NCI-H748 treated with DMSO at 0.1 percent for 48 hours (cell line): ENCODE results near the gene BPI.
A peak's percentile ranks its signal among the peaks of the same experiment; 100 is the strongest.
"Not testable (repeated sequence)": the region's sequence is repeated elsewhere in the genome, so short reads cannot be mapped to it uniquely, and the experiment has no call there.

Source experiments
- DNase-seq: peaks from one replicate; lab custom pipeline; 2025; lab: John Stamatoyannopoulos, UW

The BPI gene

GRCh38 chr20:38303908-38304379 lies at the start of gene BPI:
TSS of gene BPI (plus strand) at chr20:38304156. CDS start at chr20:38304224, 68 bp downstream.
- no peak for DNase-seq

GRCh38 chr20:38254621-38255020 lies 49.3 kb upstream of the BPI start:
- DNase-seq: not testable (repeated sequence)

GRCh38 chr20:38255393-38255792 lies 48.6 kb upstream of the BPI start:
- no peak for DNase-seq

- no peak for DNase-seq
Observed at GRCh38 chr20:38256021-38256420, 47.9 kb upstream of the BPI start.

- no peak for DNase-seq
Observed at GRCh38 chr20:38256966-38257365, 47.0 kb upstream of the BPI start.

- DNase-seq: no peak
Observed at GRCh38 chr20:38258545-38259215, 45.3 kb upstream of the BPI start.

GRCh38 chr20:38260025-38260377 lies 44.0 kb upstream of the BPI start:
- no peak for DNase-seq

GRCh38 chr20:38260378-38261053 lies 43.4 kb upstream of the BPI start, which contains the start of gene KIAA1755:
TSS of gene KIAA1755 (minus strand) at chr20:38260735. CDS start at chr20:38260500, 235 bp downstream.
- no peak for DNase-seq

- no peak for DNase-seq
Observed at GRCh38 chr20:38261054-38261390, 42.9 kb upstream of the BPI start.

- no peak for DNase-seq
Observed at GRCh38 chr20:38262931-38263330, 41.0 kb upstream of the BPI start.

GRCh38 chr20:38266426-38266825 lies 37.5 kb upstream of the BPI start:
- no peak for DNase-seq

GRCh38 chr20:38267296-38267695 lies 36.7 kb upstream of the BPI start:
- DNase-seq: no peak

- DNase-seq: no peak
Observed at GRCh38 chr20:38267901-38268514, 35.9 kb upstream of the BPI start.

- no peak for DNase-seq
Observed at GRCh38 chr20:38269040-38269439, 34.9 kb upstream of the BPI start.

GRCh38 chr20:38269715-38270114 lies 34.2 kb upstream of the BPI start:
- no peak for DNase-seq

GRCh38 chr20:38270869-38271605 lies 32.9 kb upstream of the BPI start:
- no peak for DNase-seq

- no peak for DNase-seq
Observed at GRCh38 chr20:38271608-38272120, 32.3 kb upstream of the BPI start.

- DNase-seq: no peak
Observed at GRCh38 chr20:38272398-38272797, 31.6 kb upstream of the BPI start.

- DNase-seq: no peak
Observed at GRCh38 chr20:38272961-38273360, 31.0 kb upstream of the BPI start.

GRCh38 chr20:38275815-38276550 lies 28.0 kb upstream of the BPI start:
- DNase-seq: peak; percentile 9

- no peak for DNase-seq
Observed at GRCh38 chr20:38277285-38277684, 26.7 kb upstream of the BPI start.

- DNase-seq: no peak
Observed at GRCh38 chr20:38277691-38278090, 26.3 kb upstream of the BPI start.
